Testis (tissue), 2 donors: ENCODE results near the gene OR56A5.

ENCODE experiments used
- POLR2A ChIP-seq: fragments of 450-650 bp; IDR thresholded peaks from one replicate; pipeline ENCODE4 v1.6.1; 2017; ENCODE audit warnings: antibody characterized with exemption, mild to moderate bottlenecking, moderate library complexity
- TF ChIP-seq, protein P1 (sequence below), 3 experiments: fragments of 450-650 bp in 2 of 3; fragments of 200-600 bp in 1 of 3; sonication (generic) in 1 of 3; IDR thresholded peaks; one replicate each; pipeline ENCODE4 v1.5.1; 2016 to 2019; ENCODE audit warnings: antibody characterized with exemption in 3 of 3, mild to moderate bottlenecking in 2 of 3, moderate library complexity in 1 of 3

DNA sequence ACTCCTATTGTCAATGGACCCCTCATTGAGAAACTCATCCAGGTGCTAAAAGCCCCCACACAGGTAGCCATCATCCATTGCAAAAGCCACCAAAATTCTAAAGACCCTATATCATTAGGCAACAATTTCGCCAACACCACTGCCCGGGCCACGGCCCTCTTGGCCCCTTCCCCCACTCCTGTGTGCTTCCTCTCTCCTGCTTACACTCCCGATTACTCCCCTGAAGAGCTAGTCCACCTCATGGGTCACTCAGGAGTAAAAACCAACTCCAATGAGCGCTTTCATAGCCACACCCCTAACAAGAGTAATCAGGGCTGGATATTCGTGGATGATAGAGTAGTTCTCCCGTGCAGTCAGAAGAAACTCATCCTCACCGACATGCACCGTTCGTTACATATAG is 35.2 kb downstream of the OR56A5 start:
- TF ChIP-seq POLR2A = no peak
- TF ChIP-seq, protein P1, sequence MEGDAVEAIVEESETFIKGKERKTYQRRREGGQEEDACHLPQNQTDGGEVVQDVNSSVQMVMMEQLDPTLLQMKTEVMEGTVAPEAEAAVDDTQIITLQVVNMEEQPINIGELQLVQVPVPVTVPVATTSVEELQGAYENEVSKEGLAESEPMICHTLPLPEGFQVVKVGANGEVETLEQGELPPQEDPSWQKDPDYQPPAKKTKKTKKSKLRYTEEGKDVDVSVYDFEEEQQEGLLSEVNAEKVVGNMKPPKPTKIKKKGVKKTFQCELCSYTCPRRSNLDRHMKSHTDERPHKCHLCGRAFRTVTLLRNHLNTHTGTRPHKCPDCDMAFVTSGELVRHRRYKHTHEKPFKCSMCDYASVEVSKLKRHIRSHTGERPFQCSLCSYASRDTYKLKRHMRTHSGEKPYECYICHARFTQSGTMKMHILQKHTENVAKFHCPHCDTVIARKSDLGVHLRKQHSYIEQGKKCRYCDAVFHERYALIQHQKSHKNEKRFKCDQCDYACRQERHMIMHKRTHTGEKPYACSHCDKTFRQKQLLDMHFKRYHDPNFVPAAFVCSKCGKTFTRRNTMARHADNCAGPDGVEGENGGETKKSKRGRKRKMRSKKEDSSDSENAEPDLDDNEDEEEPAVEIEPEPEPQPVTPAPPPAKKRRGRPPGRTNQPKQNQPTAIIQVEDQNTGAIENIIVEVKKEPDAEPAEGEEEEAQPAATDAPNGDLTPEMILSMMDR (IDR thresholded peaks at IDR 0.05) = no peak
